ENCODE measurements around the gene TNFRSF12A.

Gene TNFRSF12A

DNA sequence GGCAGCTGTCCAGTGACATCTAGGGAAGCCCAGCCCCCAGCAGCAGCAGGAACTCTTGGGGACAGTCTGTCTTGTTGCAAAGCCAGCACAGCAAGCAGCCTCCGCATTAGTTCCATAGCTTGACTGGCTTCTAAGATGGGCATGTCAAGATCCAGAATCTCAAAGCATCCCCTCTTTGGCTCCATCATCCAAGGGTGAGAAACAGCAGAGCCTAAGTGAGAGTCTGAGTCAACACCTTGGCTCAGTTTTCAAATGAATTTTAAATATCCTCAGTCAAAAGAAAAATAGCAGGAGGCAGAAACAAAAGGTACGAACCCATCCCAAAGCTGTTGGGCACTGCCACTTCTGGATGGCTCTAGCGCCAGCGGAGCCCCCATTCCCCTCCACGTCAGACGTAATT, 5.2 kb upstream of the TNFRSF12A start:
- H3K36me3 ChIP-seq (ENCODE audit: control insufficient read depth, insufficient read depth, low read length) = peaks cover 20% of the 10 kb centered on the region
- H3K9me3 ChIP-seq (ENCODE audit: control insufficient read depth, insufficient read depth, low read length) = no peaks in the 10 kb centered on the region
- peaks cover 21% of the 10 kb centered on the region for H3K4me1 ChIP-seq (ENCODE audit: control insufficient read depth, insufficient read depth, low read length)
- peaks cover 5% of the 10 kb centered on the region for H3K27me3 ChIP-seq (ENCODE audit: control insufficient read depth, insufficient read depth, low read length)
- no peak overlapping the region for H3K4me3 ChIP-seq (ENCODE audit: low read depth, low read length)
- no peak overlapping the region for H3K9ac ChIP-seq (ENCODE audit: low read depth, low read length)

DNA sequence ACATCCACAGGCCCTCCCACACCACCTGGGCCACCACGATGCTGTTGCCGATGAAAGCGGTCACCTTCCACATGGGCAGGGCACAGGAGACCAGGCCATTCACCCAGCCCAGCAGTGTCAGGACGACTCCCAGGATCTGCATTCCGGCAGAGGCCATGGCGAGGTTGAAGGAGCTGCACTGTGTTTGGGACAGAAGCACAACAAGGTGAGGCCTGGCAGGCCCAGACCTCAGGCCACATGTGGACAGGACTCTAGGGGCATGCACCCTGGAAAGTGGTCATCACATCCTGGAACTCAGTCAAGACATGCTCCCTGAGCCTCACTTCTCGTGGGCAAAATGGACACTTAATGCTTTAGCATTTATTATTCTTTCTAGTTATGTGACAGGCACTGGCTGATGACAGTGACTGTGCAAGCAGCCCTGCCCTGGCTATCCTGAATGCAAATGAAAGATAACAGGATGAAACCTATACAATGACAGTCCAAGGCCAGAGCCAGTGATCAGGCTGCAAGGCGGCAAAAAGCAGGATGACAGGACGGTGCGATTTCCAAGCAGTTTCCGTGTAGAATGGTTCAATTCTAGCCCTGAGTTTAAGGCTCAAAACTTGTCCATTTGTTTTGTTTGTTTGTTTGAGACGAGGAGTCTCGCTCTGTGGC, 4.2 kb upstream of the TNFRSF12A start:
- H3K36me3 ChIP-seq (ENCODE audit: control insufficient read depth, insufficient read depth, low read length) = peaks cover 20% of the 10 kb centered on the region
- H3K9me3 ChIP-seq (ENCODE audit: control insufficient read depth, insufficient read depth, low read length) = no peaks in the 10 kb centered on the region
- peak overlapping the region; percentile 30 for H3K4me3 ChIP-seq (ENCODE audit: low read depth, low read length)
- H3K4me1 ChIP-seq (ENCODE audit: control insufficient read depth, insufficient read depth, low read length) = peaks cover 15% of the 10 kb centered on the region
- peaks cover 5% of the 10 kb centered on the region for H3K27me3 ChIP-seq (ENCODE audit: control insufficient read depth, insufficient read depth, low read length)
- no peak overlapping the region for H3K9ac ChIP-seq (ENCODE audit: low read depth, low read length)

DNA sequence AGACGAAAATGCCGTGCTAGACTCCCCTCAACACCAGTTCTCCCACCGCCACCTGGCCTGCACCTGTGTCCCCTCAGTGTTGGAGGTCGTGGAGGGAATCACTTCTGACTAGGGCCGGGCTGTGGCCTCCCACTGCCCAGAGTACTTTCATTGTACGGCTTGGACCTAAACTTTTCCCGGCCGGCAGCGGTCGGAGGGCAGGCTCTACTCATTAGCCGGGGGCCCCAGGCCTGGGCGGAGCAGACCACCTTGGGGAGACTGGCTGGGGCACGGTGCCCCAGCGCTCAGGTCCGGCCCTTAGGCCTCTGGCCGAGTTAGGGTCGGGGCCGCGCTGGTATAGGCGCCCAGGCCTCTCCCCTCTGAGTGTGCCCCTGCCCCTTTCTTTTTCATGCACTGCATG, 2.8 kb upstream of the TNFRSF12A start:
- peak overlapping the region; percentile 96 for H3K4me3 ChIP-seq (ENCODE audit: low read depth, low read length)
- H3K27me3 ChIP-seq (ENCODE audit: control insufficient read depth, insufficient read depth, low read length) = no peaks in the 10 kb centered on the region
- H3K9ac ChIP-seq (ENCODE audit: low read depth, low read length) = peak overlapping the region; percentile 94
- H3K9me3 ChIP-seq (ENCODE audit: control insufficient read depth, insufficient read depth, low read length) = no peaks in the 10 kb centered on the region
- H3K36me3 ChIP-seq (ENCODE audit: control insufficient read depth, insufficient read depth, low read length) = peaks cover 27% of the 10 kb centered on the region
- peaks cover 15% of the 10 kb centered on the region for H3K4me1 ChIP-seq (ENCODE audit: control insufficient read depth, insufficient read depth, low read length)

DNA sequence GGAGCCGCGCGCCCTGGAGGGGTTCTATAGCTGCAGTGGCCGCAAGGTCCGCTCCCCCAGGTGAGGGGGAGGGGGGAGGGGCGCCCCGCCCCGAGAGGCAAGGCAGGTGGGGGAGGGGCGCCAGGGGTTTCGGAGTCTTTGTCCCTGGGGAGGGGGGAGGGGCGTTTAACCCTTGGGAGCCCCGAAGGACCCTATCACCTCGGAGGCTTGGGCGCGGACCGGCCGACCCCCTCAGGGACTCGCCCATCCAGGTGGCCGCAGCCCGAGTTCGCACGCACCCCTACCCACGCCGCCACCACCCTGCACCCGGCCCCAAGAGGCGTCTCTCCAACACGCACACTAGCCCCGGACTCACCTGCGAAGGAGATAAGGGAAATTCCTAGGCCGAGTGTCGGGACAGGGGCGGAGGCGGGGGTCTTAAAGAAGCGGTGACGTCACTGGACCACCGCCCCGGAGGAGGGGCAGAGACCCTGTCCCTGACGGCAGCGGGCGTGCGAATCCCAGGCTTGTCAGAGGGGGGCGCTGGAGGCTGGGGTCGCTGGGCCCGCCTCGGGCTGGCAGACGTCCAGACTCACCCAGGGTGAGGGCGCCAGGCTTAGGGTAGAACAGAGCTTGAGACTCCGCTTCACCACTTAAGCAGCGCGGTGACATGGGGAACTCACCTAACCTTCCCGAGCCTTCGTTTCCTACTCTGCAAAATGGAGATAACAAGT, 2.2 kb upstream of the TNFRSF12A start, which contains the start of gene CLDN6:
Gene CLDN6, minus strand, starts transcription at position 390 of the 713 bp plus-strand sequence. CDS start 2,162 bp downstream, outside the sequence.
- peak within 1 kb of the TSS; percentile 96 for H3K4me3 ChIP-seq (ENCODE audit: low read depth, low read length)

DNA sequence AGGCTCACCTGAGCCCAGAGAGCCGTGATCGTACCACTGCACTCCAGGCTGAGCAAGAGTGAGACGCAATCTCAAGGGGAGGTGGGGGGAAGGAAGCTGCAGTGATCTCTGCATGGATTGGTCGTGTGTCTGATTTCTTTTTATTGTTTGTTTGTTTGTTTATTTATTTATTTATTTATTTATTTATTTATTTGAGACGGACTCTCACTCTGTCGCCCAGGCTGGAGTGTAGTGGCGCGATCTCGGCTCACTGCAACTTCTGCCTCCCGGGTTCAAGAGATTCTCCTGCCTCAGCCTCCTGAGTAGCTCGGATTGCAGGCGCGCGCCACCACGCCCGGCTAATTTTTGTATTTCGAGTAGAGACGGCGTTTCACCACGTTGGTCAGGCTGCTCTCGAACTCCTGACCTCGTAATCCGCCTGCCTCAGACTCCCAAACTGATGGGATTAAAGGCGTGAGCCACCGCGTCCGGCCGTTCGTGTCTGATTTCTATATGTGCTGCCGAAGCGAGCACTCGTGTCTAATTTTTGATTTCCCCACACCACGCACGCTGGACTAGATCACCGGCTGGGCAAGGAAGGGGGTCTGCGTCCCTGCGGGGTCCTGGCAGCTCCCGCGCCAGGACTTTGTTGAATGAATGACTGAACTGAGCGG, 448 bp upstream of the TNFRSF12A start:
- Histone ChIP-seq H3K9ac (ENCODE audit: low read depth, low read length) (no peak overlapping the region), H3K27me3 (ENCODE audit: control insufficient read depth, insufficient read depth, low read length) (no peaks in the 10 kb centered on the region), H3K4me1 (ENCODE audit: control insufficient read depth, insufficient read depth, low read length) (peaks cover 10% of the 10 kb centered on the region)

More for the DNA sequence above, 2.2 kb upstream of the TNFRSF12A start, which contains the start of gene CLDN6:
- no peaks in the 10 kb centered on the region for H3K27me3 ChIP-seq (ENCODE audit: control insufficient read depth, insufficient read depth, low read length)
- H3K4me1 ChIP-seq (ENCODE audit: control insufficient read depth, insufficient read depth, low read length) = peaks cover 20% of the 10 kb centered on the region
- H3K9me3 ChIP-seq (ENCODE audit: control insufficient read depth, insufficient read depth, low read length) = no peaks in the 10 kb centered on the region
- peaks cover 27% of the 10 kb centered on the region for H3K36me3 ChIP-seq (ENCODE audit: control insufficient read depth, insufficient read depth, low read length)
- peak within 1 kb of the TSS; percentile 94 for H3K9ac ChIP-seq (ENCODE audit: low read depth, low read length)

DNA sequence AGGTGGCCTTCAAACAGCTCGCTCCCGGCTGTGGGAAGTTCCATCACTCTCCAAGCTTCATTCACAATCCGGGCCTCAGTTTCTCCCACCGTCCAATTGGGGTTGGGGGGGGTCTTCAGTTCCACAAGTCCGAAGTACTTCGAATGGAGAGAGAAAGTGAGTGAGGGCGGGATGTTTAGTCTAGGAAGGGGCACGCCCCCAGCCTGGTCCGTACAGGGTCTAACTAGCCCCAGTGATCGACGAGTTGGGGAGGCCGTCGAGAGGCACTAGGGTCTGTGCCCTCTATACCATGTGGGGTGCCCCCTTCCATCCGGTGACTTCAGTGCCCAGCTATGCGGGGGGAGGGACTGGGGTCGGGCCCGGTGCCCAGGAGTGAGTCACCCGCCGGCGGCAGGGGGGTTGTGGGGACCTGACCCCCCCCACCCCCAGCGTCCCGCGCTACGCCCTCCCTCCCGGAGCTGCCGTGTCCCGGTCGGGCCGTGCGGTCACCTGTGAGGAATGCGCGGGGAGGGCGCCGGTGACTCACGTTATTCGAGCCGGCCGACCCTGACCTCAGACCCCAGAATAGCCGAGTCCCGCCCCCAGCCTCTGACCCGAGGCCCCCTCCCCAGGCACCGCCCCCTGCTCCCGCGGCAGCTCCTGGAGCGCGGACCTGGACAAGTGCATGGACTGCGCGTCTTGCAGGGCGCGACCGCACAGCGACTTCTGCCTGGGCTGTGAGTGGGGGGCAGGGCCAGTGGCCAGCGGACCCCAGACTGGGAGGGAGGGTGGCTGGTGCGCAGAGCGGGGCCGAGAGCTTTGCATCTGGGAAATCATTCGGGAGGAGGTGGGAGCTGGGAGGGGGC, 658 bp downstream of the TNFRSF12A start:
- Histone ChIP-seq H3K4me3 (ENCODE audit: low read depth, low read length) (peak overlapping the region; percentile 95), H3K9ac (ENCODE audit: low read depth, low read length) (peak overlapping the region; percentile 89), H3K4me1 (ENCODE audit: control insufficient read depth, insufficient read depth, low read length) (peaks cover 10% of the 10 kb centered on the region), H3K9me3 (ENCODE audit: control insufficient read depth, insufficient read depth, low read length) (no peaks in the 10 kb centered on the region), H3K36me3 (ENCODE audit: control insufficient read depth, insufficient read depth, low read length) (peaks cover 13% of the 10 kb centered on the region), H3K27me3 (ENCODE audit: control insufficient read depth, insufficient read depth, low read length) (no peaks in the 10 kb centered on the region)

More for the DNA sequence above, 448 bp upstream of the TNFRSF12A start:
- H3K4me3 ChIP-seq (ENCODE audit: low read depth, low read length) = peak overlapping the region; percentile 43
- H3K9me3 ChIP-seq (ENCODE audit: control insufficient read depth, insufficient read depth, low read length) = no peaks in the 10 kb centered on the region
- peaks cover 23% of the 10 kb centered on the region for H3K36me3 ChIP-seq (ENCODE audit: control insufficient read depth, insufficient read depth, low read length)

DNA sequence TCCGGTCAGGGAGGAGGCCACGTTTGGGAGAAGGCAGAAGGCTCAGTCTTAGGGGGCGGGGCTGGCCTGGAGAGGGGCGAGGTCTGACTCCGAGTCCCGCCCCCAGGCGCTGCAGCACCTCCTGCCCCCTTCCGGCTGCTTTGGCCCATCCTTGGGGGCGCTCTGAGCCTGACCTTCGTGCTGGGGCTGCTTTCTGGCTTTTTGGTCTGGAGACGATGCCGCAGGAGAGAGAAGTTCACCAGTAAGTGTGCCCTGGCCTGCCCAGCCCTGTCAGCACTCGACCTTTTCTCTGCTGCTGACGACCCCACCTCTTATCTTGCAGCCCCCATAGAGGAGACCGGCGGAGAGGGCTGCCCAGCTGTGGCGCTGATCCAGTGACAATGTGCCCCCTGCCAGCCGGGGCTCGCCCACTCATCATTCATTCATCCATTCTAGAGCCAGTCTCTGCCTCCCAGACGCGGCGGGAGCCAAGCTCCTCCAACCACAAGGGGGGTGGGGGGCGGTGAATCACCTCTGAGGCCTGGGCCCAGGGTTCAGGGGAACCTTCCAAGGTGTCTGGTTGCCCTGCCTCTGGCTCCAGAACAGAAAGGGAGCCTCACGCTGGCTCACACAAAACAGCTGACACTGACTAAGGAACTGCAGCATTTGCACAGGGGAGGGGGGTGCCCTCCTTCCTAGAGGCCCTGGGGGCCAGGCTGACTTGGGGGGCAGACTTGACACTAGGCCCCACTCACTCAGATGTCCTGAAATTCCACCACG, 1.5 kb downstream of the TNFRSF12A start:
- no peaks in the 10 kb centered on the region for H3K27me3 ChIP-seq (ENCODE audit: control insufficient read depth, insufficient read depth, low read length)
- H3K9me3 ChIP-seq (ENCODE audit: control insufficient read depth, insufficient read depth, low read length) = no peaks in the 10 kb centered on the region
- peaks cover 16% of the 10 kb centered on the region for H3K36me3 ChIP-seq (ENCODE audit: control insufficient read depth, insufficient read depth, low read length)
- H3K9ac ChIP-seq (ENCODE audit: low read depth, low read length) = peak overlapping the region; percentile 66
- peaks cover 6% of the 10 kb centered on the region for H3K4me1 ChIP-seq (ENCODE audit: control insufficient read depth, insufficient read depth, low read length)
- peak overlapping the region; percentile 95 for H3K4me3 ChIP-seq (ENCODE audit: low read depth, low read length)

DNA sequence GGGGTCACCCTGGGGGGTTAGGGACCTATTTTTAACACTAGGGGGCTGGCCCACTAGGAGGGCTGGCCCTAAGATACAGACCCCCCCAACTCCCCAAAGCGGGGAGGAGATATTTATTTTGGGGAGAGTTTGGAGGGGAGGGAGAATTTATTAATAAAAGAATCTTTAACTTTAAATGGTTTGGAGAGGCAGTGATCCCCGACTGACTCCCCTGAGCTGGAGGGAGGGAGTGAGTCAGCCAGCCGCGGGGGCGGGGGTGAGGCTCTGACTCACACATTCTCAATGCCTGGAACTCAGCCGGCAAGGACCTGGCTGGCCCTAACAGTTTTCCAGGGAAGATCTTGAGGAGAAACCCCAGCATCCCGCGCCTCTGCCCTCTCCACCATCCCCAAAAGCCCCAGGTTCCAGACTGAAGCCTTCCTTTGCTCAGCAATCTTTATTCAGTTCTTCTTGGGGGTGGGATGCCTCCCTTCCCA, 2.1 kb downstream of the TNFRSF12A start:
- Histone ChIP-seq H3K27me3 (ENCODE audit: control insufficient read depth, insufficient read depth, low read length) (no peaks in the 10 kb centered on the region), H3K36me3 (ENCODE audit: control insufficient read depth, insufficient read depth, low read length) (peaks cover 22% of the 10 kb centered on the region), H3K9me3 (ENCODE audit: control insufficient read depth, insufficient read depth, low read length) (no peaks in the 10 kb centered on the region), H3K4me1 (ENCODE audit: control insufficient read depth, insufficient read depth, low read length) (peaks cover 6% of the 10 kb centered on the region), H3K4me3 (ENCODE audit: low read depth, low read length) (peak overlapping the region; percentile 95), H3K9ac (ENCODE audit: low read depth, low read length) (peak overlapping the region; percentile 66)

DNA sequence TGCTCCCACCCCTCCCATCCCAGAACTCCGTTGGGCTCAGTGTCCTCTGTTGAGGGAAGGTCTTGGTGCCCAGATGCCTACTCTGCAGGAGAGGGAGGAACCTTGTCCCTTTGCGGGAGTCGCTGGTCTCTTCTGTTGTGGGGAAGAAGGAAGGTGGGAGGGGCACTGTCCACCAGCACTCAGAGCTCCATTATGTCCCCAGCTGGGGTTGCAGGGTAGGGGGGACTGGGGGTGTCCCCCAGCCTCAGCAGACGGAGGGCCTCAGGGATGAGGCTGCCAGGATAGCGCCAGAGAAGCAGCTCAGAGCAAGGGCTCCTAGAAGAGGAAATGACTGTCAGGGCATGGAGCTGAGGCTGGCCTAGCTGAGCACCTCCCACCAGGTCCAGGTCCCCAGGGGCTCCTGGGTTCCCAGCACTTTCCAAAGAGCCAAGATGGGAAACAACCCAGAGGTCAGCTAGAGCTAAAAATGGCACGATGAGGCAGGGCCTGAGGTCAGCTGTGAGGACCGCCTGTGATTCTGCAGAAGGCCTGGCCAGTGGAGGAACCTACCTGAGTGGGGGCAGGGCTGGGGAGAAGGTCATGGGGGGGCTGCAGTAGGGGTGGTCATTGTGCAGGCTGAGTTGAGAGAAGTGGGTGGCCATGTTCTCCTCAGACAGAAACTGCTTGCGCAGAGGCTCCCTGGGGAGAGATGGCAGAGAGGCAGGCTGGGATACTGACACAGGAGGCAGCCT, 2.7 kb downstream of the TNFRSF12A start:
- Histone ChIP-seq H3K4me3 (ENCODE audit: low read depth, low read length) (peak overlapping the region; percentile 95), H3K4me1 (ENCODE audit: control insufficient read depth, insufficient read depth, low read length) (peaks cover 6% of the 10 kb centered on the region), H3K9ac (ENCODE audit: low read depth, low read length) (peak overlapping the region; percentile 87), H3K36me3 (ENCODE audit: control insufficient read depth, insufficient read depth, low read length) (peaks cover 25% of the 10 kb centered on the region), H3K9me3 (ENCODE audit: control insufficient read depth, insufficient read depth, low read length) (no peaks in the 10 kb centered on the region), H3K27me3 (ENCODE audit: control insufficient read depth, insufficient read depth, low read length) (no peaks in the 10 kb centered on the region)

DNA sequence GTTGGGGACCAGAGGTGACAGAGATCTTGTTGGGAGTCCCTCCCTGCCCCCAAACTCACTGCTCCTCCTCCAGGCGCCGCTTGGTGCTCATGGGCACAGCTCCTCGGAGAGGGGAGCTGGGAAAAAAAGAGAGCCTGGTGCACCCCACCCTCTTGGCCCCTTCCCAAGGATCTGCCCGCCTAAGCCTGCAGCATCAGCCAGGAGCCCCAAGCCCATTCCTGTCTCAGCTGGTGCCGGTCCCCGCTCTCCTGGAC, 3.2 kb downstream of the TNFRSF12A start:
- Histone ChIP-seq H3K27me3 (ENCODE audit: control insufficient read depth, insufficient read depth, low read length) (no peaks in the 10 kb centered on the region), H3K4me1 (ENCODE audit: control insufficient read depth, insufficient read depth, low read length) (peaks cover 6% of the 10 kb centered on the region), H3K36me3 (ENCODE audit: control insufficient read depth, insufficient read depth, low read length) (peaks cover 25% of the 10 kb centered on the region), H3K9ac (ENCODE audit: low read depth, low read length) (peak overlapping the region; percentile 87), H3K4me3 (ENCODE audit: low read depth, low read length) (peak overlapping the region; percentile 95), H3K9me3 (ENCODE audit: control insufficient read depth, insufficient read depth, low read length) (no peaks in the 10 kb centered on the region)
